NAMALWA (cell line): ENCODE data around the gene DCLK2.

Experiments used
- DNase-seq: peaks from one replicate; pipeline ENCODE4 v3.0.0-alpha.2; 2015; ENCODE audit warnings: low spot score

Gene DCLK2

GRCh38 chr4:150240011-150240410 lies 161.8 kb downstream of the DCLK2 start:
- no peak for DNase-seq

DNA sequence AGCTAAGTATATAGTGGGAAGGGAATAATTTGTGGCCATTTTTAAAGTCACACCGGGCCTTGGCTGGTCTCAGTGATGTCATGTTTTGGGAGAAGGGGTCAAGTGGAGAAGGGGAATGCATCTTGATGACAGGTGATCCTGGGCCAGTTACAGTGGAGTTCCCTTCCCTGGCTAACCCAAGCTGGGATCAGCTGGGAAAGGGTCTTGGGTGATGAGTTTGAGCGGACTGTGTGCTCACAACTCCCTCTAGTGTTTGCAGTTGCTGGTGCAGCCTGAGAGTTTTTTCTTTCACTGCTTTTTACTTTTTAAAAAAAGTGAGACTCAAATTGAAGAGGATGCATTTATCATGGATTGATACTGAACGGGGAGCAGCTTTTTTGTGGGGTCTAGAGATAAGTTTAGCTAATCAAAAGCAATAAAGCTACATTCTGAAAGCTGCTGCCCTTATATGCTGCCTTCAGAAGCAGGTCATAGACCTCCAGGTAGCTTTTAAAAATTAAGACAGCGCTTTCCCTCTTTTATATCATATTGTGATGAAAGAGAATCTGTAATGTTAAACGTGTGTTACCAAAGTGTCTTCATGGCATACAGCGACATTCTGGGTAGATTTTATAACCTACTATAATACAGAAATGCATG lies 164.7 kb downstream of the DCLK2 start:
- DNase-seq = peak; percentile 56

DNA sequence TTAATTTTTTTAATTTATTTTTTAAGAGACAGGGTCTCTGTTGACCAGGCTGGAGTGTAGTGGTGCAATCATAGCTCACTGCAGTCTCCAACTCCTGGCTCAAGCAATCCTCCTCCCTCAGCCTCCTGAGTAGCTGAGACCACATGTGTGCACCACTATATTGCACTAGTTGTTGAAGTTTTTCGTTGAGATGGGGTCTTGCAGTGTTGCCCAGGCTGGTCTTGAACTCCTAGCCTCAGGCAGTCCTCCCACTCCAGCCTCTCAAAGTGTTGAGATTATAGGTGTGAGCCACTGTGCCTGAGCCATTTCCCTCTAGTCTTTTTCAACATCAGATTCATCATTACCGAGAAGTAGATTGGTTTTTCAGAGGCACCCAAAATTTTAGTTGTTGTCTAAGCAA lies 165.7 kb downstream of the DCLK2 start:
- no peak for DNase-seq

GRCh38 chr4:150244600-150244999 lies 166.4 kb downstream of the DCLK2 start:
- DNase-seq = no peak

- no peak for DNase-seq
Measured at GRCh38 chr4:150247184-150247583, 168.9 kb downstream of the DCLK2 start.

DNA sequence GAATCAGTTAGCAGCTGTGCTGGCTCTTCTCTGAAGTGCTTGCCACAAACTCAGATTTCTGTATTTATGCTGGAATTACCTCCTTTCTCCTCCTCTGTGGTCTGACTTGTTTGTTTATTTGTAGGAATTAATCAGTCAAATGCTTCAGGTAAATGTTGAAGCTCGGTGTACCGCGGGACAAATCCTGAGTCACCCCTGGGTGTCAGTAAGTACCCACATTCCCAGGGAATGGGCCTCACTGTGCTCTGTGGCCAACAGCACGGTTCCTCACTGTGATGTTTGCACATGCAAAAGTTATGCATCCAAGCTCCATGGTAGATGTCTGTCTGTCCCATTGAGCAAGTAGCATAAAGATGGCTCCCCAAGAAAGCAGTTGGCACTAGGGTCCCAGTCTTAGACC lies 169.9 kb downstream of the DCLK2 start:
- DNase-seq = no peak

DNA sequence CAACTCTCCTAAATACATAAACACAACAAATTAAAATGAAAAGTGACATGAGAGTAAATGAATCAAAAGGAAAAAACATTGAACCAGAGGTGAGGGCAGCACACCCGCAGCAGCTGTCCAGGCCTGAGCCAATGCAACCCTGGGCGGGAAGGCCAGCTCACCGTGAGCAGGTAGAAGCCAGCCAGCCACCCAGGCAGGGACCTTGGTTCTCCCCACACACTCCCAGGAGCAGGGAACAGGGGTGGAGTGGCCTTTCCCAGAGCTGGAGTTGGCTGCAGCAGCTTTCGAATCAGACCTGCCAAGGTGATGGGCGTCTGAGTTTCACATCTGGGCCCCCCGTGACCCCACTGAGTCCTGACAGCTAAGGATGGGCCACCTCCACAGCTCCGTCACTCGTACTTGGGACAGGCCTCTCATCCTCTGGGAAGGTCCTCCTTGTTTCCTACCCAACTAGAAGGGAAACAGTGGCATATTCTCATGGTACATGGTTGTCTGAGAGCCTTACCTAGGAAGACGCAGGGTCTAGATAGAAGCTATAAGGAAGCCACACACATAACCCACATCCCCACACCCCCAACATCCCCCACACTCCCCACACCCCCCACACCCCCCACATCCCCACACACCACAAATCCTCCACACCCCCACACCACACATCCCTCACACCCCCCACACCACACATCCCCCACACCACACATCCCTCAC lies 172.2 kb downstream of the DCLK2 start:
- no peak for DNase-seq

GRCh38 chr4:150250998-150251651 lies 172.9 kb downstream of the DCLK2 start:
- DNase-seq = no peak

GRCh38 chr4:150251752-150252190 lies 173.5 kb downstream of the DCLK2 start:
- no peak for DNase-seq

DNA sequence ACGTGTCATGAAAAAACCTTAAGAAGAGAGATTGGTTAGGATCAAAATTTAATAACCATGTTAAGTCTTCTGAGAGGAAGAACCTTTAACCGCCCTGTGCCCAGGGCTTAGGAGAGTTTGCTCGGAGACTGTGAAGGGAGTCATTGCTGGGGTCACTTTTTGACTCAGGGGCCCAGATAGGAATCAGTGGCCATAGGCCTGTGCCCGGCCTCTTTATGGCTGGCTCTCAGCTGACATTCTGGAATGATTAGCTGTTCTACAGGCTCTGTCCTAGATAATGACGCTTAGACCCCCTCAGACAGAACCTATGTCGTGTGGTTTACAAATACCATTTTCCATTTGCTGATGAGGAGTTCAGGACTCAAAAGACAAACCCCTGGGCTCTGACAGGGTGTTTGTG lies 174.1 kb downstream of the DCLK2 start:
- DNase-seq = no peak

DNA sequence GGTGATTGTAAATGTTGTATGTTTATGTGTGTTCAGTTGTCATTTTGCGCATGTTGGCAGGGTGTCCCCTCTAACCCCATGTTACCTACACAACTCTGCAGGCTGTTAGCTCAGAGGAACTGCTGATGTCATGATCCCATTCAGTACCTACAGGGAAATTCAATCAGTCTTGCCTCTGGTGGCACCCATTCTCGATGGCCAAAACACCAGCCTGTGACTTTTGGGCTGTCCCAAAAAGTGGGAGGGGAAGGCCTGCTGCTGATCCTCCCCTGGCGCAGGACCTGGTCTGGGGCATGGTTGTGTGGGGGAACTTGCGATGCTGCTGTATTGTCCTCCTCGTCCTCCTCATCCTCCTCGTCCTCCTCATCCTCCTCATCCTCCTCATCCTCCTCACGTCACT lies 174.5 kb downstream of the DCLK2 start:
- no peak for DNase-seq

DNA sequence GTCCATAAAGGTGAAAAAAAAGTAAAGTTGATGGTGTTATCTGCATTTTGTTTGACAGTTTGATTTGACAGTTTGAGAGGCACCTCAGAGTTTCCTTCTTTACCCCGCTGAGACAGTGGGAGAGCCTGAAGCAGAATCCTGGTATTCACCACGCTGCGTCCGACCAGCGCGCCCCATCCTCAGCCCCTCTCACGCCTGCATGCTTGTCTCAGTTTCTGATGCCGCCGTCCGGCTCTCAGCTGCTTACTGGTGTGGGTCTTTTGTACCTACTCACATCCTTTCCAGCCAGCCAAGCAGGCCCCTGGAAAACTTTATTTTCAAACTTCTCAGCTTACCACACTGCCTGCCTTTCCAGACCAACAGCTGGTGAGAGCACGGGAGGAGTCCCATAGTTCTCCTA lies 175.2 kb downstream of the DCLK2 start:
- no peak for DNase-seq

DNA sequence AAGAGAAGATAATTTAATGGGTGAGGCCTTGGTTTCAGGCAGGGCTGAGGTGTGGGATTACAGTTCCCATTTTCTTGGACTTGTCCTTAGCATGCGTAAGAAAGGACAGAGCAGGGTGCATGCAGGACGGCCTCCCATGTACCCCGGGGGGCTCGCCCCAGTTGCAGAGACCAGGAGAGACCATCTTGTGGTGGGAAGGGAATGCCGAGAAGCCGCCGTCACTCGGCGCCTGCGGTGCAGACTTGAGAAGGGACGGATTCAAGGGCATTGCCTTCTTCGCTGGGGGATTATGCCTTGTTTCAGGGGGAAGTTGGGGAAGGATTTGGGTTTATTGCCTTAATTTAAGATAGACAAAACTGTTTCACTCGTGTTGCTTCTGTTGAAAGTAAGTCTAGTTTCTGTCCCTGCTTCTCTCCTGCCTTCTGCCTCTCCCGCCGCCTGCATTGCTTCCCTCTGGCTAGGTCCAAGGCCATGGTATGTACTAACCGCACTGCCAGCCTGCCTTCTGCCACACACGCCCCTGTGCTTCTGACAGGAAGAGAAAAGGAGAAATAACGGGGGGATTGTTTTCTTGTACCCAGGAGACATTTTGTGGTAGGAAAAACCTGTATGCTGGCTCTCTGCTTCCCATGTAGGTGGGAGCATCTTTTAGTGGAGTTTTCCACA lies 175.9 kb downstream of the DCLK2 start:
- no peak for DNase-seq

DNA sequence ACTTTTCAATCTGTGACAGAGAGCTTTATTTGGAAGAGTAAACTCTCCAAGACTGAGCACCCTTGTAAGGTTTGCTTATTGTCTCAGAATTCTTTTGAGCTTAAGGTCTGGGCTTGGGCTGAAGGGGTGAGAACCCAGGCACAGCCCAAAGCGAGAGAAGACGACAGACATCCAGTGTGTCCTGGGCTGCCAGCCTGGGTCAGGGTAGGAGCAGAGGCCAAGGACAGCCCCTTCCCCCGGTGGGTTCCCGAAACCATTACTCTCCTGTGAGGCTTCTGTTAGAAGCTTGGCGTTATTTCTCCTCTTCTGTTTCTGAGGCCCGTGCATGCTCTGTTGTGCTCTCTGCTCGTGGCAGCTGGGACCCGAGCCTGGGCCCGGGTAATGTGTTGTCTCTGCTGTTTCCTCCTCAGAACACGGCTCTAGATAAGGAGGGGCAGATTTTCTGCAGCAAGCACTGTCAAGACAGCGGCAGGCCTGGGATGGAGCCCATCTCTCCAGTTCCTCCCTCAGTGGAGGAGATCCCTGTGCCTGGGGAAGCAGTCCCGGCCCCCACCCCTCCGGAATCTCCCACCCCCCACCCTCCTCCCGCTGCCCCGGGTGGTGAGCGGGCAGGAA lies 177.5 kb downstream of the DCLK2 start:
- no peak for DNase-seq

GRCh38 chr4:150256225-150256620 lies 178.0 kb downstream of the DCLK2 start:
- DNase-seq = no peak

DNA sequence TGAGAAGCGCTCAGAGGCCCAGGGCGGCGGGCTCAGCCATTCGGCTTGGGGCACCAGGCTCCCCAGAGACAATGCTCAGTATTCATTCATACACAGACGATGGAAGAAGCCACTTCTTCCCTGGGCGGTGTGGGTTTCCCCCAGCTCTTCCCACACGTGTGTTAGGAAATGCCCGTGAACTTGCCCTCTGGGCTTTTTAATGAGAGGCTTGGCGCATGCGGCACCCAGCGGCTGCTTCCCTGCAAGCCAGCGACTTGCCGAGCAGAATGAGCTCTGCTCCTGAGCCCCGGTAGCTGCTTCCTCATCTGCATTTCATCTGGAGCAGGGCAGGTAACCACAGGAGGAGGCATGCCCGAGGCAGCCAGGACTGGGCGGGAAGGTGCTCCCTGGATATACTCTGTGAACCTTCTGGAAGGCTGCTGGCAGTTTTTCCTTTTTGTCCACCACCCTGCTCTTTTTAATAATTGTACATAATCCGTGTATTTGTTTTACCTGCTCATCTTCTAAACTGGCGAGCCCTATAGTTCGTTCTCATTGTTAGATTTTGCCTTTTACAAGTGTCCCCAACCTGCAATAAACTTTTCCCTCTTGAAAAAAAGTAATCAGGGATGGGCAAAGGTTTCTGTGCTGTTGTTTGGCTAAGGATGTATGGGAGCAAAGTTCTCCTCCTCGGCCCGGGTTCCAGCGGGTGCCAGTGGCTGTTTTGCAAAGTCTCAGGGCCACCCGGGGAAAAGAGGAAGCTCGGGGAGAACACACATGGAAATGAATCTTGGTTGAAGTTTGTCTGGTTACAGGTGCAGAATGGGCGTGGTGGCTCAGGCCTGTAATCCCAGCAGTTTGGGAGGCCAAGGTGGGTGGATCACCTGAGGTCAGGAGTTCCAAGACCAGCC lies 178.8 kb downstream of the DCLK2 start:
- no peak for DNase-seq

- no peak for DNase-seq
Measured at GRCh38 chr4:150258569-150258968, 180.3 kb downstream of the DCLK2 start.

GRCh38 chr4:150259861-150260567 lies 181.8 kb downstream of the DCLK2 start:
- no peak for DNase-seq

GRCh38 chr4:150261571-150261970 lies 183.3 kb downstream of the DCLK2 start:
- no peak for DNase-seq

DNA sequence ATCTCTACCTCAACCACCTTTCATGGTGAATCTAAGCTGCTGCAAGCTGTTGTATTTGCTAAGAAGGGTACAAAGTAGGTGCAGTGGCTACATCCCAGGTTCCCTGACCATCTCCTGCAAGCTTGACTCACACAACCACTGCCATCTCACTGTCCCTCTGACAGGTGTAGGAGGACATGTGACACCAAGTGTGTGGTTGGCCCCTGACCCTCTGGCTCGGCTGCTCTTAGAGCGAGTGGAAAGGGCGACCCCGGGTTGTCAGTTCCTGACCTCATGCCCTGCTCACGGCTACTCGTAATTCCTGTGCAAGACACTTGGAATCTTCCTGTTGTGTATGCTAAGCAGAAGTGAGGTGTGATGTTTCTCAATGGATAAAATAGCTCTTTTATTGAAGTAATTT lies 184.4 kb downstream of the DCLK2 start:
- DNase-seq = no peak
